Pancreas (tissue), 10 donors: ENCODE data around the gene CACNA1C. TPM values are rescaled to one million over a fixed set of nuclear protein-coding genes. Genes with fewer than 3 reads are reported as not detected.

ENCODE experiments used
- ATAC-seq, 4 donors: fragments of 200-7000 bp; cut with Tn5 transposase; one replicate each; pipeline versions ENCODE4 v1.8.0 to v1.9.1; 2020; ENCODE audit warnings: mild to moderate bottlenecking in 4 of 4, moderate library complexity in 4 of 4
- DNase-seq, 6 donors: peaks; one replicate each; pipeline ENCODE4 v3.0.0-alpha.2; 2020
- FAIRE-seq: peaks from 2 replicates; lab custom pipeline; 2012; peaks lifted over from hg19 to GRCh38; lab: Jason Lieb, UNC
- H3K27ac ChIP-seq, 4 donors: fragments of 200-600 bp; sonication (generic); 1 replicate in 3 of 4; 2 replicates in 1 of 4; pipeline versions ENCODE4 v1.5.0 to v1.8.0; 2020
- H3K27me3 ChIP-seq, 4 donors: fragments of 200-600 bp; one replicate each; pipeline ENCODE4 v1.8.0; 2021
- H3K36me3 ChIP-seq, 3 donors: fragments of 200-600 bp; sonication (generic) in 1 of 3; one replicate each; pipeline versions ENCODE4 v1.5.0 to v1.8.0; 2020 to 2021
- H3K4me1 ChIP-seq, 3 donors: fragments of 200-600 bp; one replicate each; pipeline ENCODE4 v1.8.0; 2021
- H3K4me3 ChIP-seq, 4 donors: fragments of 200-600 bp; sonication (generic) in 2 of 4; one replicate each; pipeline versions ENCODE4 v1.5.0 to v1.8.0; 2020 to 2021
- H3K9me3 ChIP-seq, 4 donors: fragments of 200-600 bp; one replicate each; pipeline ENCODE4 v1.8.0; 2021
- WGBS, 2 donors: extraction: QIAGEN DNeasy Blood & Tissue Kit; methylation state at CpG; one replicate each; pipeline ENCODE4 v1.1.7; 2013; 5-methylcytosine and 5-hydroxymethylcytosine counted together
- intact Hi-C, 3 donors: fragments of 100-400 bp; cut with DNase I; formaldehyde crosslinking; loops; one replicate each; pipeline versions ENCODE4 v1.11.1 to v1.14.2; 2022
- polyA plus RNA-seq, 2 donors: library from polyadenylated mRNA; stranded (reverse); fragments of 200-250 nt; gene quantifications; one replicate each; pipeline ENCODE4 v1.2.3, GENCODE V29; 2013
- total RNA-seq, 6 donors: library from RNA; stranded (reverse); fragmentation: NEBNext Ultra II Directional in 4 of 6; extraction: Animal tissue kit (Norgen Biotek cat#: 25700) in 4 of 6; gene quantifications; one replicate each; pipeline versions ENCODE4 v1.2.1 to v1.2.4, GENCODE V29; 2021 to 2023
- TF ChIP-seq, protein P1 (sequence below), 4 donors: fragments of 200-600 bp; sonication (generic) in 3 of 4; IDR thresholded peaks; one replicate each; pipeline versions ENCODE4 v1.5.0 to v1.8.0; 2021; ENCODE audit warnings: antibody characterized with exemption in 4 of 4
- donor health status: healthy with polysubstance abuse.
- donor health status: DM: no; HTN: no; CAD: no; lungs with moderate emphysema.
- donor health status: DM: no; HTN: no; CAD: no.
- donor health status: control.
- donor health status: control.
- donor health status: Bipolar disorder and iron deficiency.
- donor health status: DM: yes; HTN: yes; CAD: no.
- donor health status: DM: no; HTN: no; CAD: no.
- donor health status: DM: no; HTN: no; CAD: no.
- donor health status: DM: yes; HTN: yes; CAD: no.

The CACNA1C gene
- total and polyA plus RNA-seq, 8 donors = 1.2 to 3.8 (median 2.3) TPM

GRCh38 chr12:2397356-2398045, 344.7 kb downstream of the CACNA1C start:
- no peak for DNase-seq
- WGBS, 2 donors = 85 to 88% methylated on average over 11 of the region's 11 CpGs
- no peaks in the 10 kb centered on the region for H3K36me3 ChIP-seq

DNA sequence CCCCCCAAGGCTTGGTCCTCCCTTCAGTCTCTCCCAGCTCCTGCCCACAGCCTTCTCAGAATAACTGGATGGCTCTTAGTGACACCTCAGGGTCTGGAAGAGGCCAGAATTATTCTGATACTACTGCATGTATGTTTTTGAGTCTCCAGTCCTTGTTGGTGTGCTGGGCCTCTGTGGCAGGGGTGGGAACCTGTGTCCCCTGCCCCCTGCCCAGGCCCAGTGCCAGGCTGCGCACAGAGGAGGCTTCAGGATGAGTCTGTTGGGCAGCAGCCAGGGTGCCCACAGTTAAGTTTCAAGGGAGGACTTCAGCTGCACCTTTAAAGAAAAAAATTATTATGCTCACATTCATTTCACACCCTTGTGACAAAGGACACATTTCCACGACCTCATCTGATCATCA, 348.3 kb downstream of the CACNA1C start:
- intact Hi-C loops = no loop called here

More at GRCh38 chr12:2397356-2398045, 344.7 kb downstream of the CACNA1C start:
- Histone ChIP-seq H3K4me1 (no peaks in the 10 kb centered on the region), H3K9me3 (no peaks in the 10 kb centered on the region), H3K27ac (no peak overlapping the region), H3K27me3 (no peaks in the 10 kb centered on the region), H3K4me3 (no peak overlapping the region)
- TF ChIP-seq, protein P1, sequence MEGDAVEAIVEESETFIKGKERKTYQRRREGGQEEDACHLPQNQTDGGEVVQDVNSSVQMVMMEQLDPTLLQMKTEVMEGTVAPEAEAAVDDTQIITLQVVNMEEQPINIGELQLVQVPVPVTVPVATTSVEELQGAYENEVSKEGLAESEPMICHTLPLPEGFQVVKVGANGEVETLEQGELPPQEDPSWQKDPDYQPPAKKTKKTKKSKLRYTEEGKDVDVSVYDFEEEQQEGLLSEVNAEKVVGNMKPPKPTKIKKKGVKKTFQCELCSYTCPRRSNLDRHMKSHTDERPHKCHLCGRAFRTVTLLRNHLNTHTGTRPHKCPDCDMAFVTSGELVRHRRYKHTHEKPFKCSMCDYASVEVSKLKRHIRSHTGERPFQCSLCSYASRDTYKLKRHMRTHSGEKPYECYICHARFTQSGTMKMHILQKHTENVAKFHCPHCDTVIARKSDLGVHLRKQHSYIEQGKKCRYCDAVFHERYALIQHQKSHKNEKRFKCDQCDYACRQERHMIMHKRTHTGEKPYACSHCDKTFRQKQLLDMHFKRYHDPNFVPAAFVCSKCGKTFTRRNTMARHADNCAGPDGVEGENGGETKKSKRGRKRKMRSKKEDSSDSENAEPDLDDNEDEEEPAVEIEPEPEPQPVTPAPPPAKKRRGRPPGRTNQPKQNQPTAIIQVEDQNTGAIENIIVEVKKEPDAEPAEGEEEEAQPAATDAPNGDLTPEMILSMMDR (IDR thresholded peaks at IDR 0.05) = no peak
- no peak for ATAC-seq
- no peak for FAIRE-seq
- intact Hi-C loops = no loop called here

DNA sequence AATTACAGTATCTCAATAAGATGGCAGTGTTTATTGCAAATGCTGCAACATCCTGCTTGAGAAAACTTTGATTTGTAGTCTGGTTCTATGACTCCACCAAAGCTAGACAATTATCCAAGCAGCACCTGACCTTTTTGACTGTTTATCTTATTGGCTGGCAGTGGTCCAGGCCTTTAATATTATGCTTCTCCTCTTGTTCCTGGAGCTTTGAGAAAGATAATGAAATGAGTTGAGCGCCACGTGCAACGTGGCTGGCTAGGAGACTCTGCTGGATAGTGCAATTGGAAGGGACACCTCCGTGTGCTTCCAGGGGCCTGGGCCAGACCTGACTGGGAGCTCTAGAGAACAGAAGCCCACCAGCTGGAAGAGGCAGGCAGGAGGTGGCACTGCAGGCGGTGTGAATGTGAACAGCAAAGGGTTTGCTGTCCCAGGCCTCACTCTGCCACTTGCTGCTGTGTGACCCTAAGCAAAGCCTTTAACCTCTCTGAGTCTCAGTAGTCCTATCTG, 349.3 kb downstream of the CACNA1C start:
- H3K36me3 ChIP-seq = no peaks in the 10 kb centered on the region
- H3K4me1 ChIP-seq = no peaks in the 10 kb centered on the region
- no peak for FAIRE-seq
- H3K27me3 ChIP-seq = no peaks in the 10 kb centered on the region
- ATAC-seq = no peak
- no peak overlapping the region for H3K27ac ChIP-seq
- no peaks in the 10 kb centered on the region for H3K9me3 ChIP-seq
- WGBS, 2 donors = 48 to 53% methylated on average over 5 of the region's 5 CpGs
- DNase-seq = no peak
- TF ChIP-seq, protein P1 (IDR thresholded peaks at IDR 0.05) = no peak
- intact Hi-C loops = no loop called here
- no peak overlapping the region for H3K4me3 ChIP-seq

More for the DNA sequence above, 348.3 kb downstream of the CACNA1C start:
- no peak for DNase-seq
- 39 to 46% methylated on average over 2 of the region's 2 CpGs for WGBS, 2 donors
- TF ChIP-seq, protein P1 (IDR thresholded peaks at IDR 0.05) = no peak
- no peak for FAIRE-seq
- ATAC-seq = no peak
- no peaks in the 10 kb centered on the region for H3K36me3 ChIP-seq
- no peaks in the 10 kb centered on the region for H3K9me3 ChIP-seq
- no peak overlapping the region for H3K27ac ChIP-seq
- no peaks in the 10 kb centered on the region for H3K4me1 ChIP-seq
- H3K4me3 ChIP-seq = no peak overlapping the region
- no peaks in the 10 kb centered on the region for H3K27me3 ChIP-seq

GRCh38 chr12:2403221-2403976, 350.6 kb downstream of the CACNA1C start:
- no peaks in the 10 kb centered on the region for H3K4me1 ChIP-seq
- intact Hi-C loops = no loop called here
- no peaks in the 10 kb centered on the region for H3K27me3 ChIP-seq
- TF ChIP-seq, protein P1 (IDR thresholded peaks at IDR 0.05) = no peak
- no peaks in the 10 kb centered on the region for H3K9me3 ChIP-seq
- no peak for FAIRE-seq
- no peak for DNase-seq
- H3K36me3 ChIP-seq = no peaks in the 10 kb centered on the region
- H3K4me3 ChIP-seq = no peak overlapping the region
- no peak overlapping the region for H3K27ac ChIP-seq
- ATAC-seq = no peak
- 66 to 75% methylated on average over 13 to 14 of the region's 14 CpGs for WGBS, 2 donors
